GM19463 (cell line): ENCODE data around the gene SNX10.
A peak's percentile ranks its signal among the peaks of the same experiment; 100 is the strongest.

Source experiments
- ATAC-seq: cut with Tn5 transposase; IDR thresholded peaks from one replicate; pipeline ENCODE4 v1.9.1; 2021; ENCODE audit warnings: mild to moderate bottlenecking, moderate library complexity; ENCODE audit not compliant: unreplicated experiment

Gene SNX10

DNA sequence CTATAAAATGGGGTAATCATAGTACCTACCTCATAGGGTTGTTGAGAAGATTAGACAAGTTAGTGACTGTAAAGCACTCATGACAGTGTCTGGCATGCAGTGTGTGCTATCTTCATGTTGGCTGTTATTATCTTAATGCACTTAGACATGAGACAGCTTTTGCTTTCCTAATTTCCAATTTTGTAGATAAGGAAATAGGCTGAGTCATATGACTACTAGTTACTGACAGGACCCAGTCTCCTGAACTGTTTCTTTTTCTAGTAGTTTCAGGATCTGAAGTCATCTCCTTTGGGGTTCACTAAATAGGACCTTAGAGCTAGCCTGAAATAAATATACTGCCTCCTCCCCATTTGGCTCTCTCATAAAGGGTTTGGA, 74.2 kb downstream of the SNX10 start:
- ATAC-seq: no peak

DNA sequence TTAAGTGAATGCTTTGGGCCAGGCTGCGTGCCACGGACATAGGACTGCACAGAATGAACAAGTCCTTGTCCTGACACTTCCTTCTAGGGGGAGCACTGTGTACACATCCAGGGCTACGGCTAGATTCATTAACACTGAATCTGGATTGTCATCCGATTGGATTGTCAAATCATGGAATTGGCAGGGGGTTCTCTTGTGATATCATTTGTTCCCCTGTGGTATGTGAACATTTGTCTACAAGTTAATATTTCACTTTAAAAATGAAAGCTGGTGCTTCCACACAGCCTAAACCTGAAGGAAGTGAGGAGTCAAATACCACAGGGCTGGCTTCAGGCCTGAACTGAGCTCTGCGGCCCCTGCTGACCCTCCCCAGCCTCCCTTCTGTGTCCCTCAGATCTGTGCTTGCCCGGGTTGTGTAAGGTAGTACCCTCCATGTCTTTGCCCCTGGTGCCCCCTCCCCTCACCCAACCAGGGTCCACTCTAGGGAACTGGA, 75.6 kb downstream of the SNX10 start:
- no peak for ATAC-seq

DNA sequence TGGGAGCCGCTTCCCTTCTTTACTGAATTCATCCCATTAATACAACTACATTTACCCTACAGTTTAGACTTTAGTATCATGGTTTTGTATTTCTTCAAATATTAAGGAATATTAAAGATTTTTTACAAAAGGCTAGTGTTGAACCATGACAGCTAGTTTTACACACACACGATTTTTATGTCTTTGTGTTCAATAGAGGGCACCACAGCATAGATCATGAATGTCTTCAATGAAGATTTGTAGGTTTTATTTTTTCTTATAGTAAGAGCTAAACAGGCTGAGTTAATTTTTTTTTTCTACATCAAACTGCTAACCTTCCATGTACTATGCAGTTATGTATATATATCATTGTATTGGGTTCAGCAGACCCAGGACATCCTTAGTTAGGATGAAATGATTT, 76.9 kb downstream of the SNX10 start:
- ATAC-seq: no peak

DNA sequence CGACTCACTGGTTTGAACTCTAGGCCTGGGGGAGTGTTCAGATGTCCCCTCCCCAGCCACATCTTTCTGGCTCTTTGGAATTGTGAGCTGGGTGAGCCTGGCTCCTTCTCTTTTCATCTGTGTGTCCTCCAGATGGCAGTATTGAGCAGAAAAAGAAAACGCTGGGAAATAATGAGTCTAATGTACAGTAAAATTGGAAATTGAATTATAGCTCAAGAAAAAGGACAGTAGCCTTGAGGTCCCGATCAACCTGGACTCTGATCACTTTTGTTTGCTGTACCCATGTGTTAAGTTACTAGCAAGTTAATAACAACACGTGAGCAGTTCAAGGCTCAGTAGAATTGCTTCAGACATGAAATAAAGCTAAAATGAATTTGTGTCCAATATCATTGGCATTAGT, 77.9 kb downstream of the SNX10 start:
- ATAC-seq: no peak

DNA sequence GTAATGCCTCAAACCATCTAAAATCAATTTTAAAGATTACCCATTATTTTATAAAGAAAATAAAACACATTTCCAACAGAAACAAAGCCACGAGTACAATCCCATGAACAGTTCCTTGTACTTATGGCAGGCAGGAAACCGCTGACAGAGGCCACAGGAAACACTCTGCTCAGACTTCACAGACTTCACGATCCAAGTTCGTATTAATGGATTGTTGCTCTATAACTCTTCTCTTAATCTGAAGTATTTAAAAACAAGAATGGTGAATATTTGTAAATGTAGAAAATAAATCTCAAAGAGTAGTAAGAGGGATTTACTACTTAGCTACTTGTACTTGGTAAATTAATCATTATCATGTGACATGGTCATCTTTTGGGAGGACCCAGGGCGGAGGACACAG, 78.3 kb downstream of the SNX10 start:
- no peak for ATAC-seq

DNA sequence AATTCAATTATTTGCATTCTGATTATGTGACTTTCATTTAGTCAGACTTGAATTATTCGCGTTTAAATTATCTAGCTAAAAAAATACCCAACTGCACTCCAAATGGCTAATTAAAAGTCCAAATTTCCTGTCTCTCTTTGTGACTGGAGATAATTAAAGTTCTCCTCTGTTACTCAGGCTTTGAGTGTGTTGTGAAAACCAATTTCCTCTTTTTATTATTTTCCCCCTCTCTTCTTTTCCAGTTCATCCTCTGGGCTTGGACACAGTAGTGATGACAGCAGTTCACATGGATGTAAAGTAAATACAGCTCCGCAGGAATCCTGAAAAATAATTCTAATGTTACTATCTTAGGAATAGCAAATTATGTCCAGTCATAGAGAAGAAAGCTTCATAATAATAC, 80.6 kb downstream of the SNX10 start:
- ATAC-seq: no peak

DNA sequence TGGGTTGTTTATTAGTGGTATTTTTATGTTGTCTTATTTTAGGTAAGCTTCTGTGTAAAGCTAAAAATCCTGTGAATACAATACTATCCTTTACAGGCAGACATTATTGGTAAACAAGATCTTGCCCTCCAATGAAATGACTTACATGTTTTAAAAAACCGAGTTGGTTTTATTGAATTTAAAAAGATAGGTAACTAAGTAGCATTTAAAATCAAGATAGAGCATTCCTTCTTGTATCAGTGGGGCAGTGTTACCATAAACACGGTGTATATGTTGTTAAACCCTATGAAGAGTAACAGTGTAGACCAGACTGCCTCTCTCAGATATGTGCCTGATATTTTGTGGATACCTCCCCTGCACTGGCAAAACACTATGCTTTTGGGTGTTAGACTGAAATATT, 81.0 kb downstream of the SNX10 start:
- ATAC-seq: no peak

DNA sequence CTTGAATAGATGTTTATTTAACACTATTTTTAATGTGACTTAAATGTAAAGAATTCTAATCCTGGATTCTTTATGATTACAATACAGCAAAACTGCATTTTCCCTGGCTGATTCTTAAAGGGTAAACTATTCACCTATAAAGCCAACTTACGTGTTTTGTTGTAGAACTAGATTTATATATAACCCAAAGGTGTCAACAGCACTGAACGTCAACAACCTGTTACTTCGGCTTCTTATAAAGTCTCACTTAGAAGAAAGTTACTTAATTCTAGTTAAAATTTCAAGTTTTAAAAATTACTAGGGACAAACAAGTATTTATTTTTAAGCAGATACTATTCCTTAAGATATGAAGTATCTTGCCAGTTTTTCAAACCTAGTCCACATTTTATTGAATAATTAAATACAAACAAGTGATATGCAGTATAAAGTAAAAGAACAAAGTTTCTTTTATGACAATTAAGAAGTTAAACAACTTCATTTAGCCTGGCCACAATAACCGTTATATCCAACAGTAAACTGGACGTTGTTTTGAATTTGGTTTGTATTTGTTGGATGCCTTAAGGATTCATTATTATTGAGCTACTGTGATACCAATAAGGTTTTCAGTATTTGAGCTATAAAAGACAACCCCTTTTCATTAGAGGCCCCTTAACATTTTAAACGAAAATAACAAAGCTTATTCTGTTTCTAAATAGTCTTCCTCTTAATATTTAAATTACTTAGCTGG, 83.1 kb downstream of the SNX10 start:
- ATAC-seq: no peak

DNA sequence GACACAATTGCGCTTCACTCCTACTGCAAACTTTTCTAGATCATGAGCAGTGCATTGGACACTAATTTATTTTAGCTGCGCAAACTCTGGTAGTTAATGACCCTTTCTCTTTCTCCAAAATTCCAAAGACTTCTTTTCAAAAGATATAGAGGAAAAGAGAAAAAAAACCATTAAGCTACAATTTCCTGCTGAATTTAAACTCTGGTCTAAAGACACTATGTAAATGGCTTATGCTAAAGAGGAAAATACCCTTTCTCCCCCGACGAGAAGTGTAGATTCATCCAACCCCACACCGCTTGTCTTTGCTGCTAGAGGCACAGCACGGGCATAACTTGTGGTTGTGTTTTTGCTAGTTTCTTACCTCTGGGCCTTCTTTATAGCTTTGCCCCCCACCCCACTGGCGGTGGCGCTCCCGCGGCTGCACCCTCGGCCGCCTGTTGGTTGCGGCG, 84.1 kb downstream of the SNX10 start:
- peak; percentile 25 for ATAC-seq

DNA sequence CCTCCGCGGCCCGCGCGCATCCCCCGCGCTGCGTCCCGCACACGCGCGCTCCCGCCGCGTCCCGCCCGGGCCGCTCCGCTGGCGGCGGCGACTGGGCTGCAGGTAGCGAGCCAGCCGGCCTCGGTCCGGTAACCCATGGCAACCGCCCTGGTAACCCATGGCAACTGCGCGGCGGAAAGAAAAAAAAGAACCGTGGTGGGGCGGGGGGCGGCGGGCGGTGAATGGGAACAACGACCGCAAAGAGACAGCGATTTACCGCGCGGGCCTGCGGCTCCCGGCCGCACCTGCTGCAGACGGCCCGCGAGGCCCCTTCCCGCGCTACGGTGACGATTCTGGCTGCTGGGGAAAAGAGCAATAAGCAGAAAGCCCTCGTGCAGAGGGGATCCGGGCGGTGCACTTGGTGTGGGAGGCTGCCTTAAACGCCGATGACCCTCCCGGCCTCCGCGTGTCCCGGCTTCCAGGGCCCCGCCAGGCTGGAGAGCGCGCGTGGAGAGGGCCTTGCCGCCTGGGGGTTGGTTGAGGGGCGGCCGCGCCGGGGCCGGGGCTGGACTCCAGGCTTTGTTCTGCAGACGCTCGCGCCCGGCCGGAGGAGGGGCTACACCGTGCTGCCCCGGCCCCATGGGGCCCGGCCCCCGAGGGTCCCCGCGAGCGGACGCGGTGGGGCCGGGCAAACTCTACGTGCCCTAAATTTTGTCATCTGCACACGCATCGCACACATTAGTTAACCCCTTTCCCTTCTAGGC, 84.7 kb downstream of the SNX10 start:
- peak; percentile 35 for ATAC-seq

DNA sequence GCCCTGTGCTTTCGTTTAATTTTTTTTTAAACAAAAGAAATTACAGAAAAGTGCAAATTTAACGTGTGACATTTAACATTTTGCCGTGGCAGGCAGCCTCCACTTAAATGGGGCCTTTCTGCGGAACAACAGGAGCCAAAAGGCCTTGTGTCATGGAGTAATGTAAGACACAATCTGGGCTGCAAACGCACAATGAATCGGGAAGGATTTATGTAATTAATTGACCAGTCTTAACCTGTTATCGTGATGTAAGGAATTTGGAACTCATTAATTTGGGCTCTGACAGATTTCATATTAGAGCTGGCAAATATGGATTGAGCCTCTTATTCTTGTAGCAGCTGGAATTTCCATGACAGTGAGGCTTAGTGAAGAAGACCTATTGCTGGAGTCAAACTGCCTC, 86.4 kb downstream of the SNX10 start:
- no peak for ATAC-seq

DNA sequence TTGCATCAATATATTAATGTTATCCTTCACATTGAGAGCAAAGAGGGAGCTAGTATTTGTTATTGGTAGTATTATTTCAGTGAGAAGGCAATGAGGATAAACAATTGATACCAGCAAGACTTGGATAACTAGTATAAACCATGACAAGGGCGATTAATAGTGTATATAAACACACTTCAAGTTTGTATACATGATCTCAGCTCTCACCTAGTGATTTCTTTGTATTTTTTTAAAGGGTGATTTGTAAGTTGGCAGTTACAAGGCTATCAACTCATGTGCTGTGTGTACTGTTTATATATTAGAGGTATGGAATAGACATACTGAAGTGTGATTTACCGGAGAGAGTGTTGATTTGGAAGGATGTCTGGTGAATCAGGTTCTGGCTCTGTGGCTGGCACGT, 88.0 kb downstream of the SNX10 start:
- no peak for ATAC-seq

DNA sequence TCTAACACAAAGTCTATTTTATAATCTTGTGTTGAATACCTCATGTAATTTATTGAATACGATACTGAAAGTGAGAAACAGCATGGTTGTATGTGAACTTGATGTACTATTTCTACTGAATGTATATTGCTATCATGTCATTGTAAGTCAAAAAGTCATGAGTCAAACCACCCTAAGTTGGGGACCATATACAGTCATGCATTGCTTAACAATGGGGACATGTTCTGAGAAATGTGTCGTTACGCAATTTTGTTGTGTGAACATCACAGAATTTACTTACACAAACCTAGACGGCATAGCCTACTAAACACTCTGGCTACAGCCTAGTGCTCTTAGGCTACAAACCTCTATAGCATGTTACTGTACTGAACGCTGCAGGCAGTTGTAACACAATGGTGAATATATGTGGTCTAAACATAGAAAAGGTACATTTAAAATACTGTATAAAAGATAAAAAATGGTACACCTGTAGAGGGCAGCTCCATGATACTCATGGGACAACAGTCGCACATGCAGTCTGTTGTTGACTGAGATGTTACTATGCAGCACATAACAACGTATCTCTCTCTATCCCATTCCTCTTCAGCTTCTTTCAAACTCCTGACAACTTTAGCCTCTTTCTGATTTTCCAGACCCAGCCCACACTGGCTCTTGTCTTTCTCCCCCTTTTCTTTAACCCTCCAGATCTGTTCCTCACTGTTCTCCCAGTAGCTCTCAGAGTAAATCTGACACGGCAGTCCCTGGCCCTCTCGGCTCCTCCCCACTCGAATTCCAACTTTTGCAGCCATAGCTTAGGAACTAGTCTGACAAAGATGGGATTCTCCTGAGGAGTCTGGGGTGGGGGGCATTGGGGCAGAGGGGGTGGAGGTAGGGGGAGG, 90.1 kb downstream of the SNX10 start:
- ATAC-seq: no peak

DNA sequence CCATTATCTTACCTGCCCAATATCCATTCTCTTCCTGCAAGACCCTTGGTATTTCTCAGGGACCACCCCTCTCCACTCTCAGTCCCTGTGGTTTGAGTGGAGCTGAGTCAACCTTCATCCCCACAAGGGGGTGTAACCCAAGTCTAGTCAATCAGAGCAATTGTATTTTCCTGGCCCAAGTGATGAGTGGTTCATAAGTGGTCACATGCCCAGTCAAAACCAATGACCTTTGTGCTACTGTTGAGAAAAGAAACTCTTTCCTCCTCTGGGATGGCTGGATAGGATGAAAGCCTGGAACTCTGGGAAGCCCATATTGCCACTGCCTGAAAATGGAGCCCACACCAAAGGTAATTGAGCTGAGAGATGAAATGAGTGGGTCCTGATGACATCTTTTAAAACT, 93.6 kb downstream of the SNX10 start:
- no peak for ATAC-seq

DNA sequence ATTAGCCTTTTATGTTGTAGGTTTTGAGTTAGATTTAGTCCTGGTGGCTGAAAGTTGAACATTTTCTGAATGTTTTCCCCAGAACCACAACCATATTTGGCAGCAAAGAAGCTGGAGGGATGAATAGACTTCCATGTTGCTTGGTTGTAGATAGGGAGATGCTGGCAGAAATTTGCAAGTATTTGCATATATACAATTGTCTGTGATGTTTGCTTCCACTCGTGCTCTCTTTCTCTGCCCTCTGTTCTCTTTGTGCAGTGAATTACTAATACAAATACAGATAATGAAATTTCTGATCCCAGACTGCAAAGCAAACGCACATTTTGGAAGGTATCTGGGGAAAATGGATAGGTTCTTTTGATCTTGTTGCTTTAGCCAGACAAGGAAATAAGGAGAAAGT, 96.1 kb downstream of the SNX10 start:
- ATAC-seq: no peak

DNA sequence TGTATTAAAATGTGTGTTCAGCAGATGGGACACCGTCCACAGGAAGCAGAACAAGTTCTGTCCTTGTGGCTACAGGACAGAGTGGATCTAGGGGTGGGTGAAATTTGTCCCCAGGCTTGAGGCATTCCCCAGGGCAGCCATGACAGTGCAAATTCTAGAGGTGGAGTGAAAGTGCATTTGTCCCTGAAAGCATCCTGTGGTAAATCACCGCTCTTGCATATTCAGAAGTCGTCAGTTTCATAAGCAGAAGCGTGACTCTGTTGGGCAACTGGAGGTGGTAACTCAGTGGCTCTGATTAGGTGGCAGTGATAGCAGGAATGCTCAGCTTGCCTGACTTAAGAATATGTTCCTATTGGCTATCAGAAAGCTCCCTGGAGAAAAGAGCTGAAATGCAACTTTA, 96.6 kb downstream of the SNX10 start:
- peak; percentile 96 for ATAC-seq

DNA sequence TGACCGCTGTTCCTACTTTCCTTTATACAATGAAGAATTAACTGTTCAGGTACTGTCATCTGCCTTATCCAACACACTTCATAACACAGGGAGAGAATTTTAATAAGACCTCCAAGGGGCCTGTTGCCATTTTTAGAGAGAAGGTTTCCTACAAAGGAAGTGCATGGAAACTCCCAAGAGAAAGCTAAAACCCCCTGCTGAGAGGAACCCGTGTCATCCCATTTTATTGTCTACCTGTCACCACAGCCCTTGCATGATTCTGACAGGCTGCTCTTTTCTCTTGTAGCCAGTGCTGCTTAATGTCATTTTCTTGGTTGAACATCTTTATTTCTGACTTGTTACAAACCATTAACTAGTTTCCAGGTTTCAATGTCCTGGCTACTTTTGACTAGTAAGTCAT, 98.4 kb downstream of the SNX10 start:
- ATAC-seq: no peak

DNA sequence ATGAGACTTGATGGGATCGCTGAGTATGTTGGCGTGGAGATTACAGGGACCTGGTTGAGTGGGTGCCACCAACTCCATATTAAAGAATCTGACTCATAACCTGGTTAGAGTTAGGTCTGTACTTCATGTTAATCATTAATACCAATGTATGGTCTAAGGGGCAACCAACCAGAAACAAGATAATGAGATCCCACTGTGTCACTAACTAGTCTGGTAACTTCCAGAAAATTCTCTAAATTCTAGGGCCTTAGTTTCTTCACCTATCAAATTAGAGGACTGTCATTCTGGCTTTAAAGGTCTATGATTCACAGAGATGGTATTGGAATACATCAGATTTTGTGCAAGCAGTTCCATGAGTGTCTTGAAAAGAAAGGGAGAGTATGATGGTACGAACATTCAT, 102.2 kb downstream of the SNX10 start:
- ATAC-seq: no peak

DNA sequence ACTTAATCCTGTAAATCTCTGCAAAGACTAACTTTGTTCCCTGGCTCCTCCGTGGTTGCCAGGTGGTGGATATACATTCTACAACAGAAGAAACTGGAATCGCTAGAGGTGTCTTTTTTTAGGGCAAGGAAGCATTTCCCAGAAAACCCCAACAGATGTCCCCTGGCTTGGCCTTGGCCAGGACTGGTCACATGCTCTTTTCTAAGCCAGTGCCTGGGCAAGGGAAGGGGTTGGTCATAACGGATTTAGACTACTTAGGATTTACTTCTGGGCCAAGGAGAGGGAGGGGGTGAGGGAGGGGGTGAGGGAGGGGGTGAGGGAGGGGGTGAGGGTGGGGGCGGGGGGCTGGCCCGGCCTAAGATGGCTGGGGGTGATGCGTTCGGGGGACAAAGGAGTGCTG, 105.7 kb downstream of the SNX10 start:
- ATAC-seq: no peak

DNA sequence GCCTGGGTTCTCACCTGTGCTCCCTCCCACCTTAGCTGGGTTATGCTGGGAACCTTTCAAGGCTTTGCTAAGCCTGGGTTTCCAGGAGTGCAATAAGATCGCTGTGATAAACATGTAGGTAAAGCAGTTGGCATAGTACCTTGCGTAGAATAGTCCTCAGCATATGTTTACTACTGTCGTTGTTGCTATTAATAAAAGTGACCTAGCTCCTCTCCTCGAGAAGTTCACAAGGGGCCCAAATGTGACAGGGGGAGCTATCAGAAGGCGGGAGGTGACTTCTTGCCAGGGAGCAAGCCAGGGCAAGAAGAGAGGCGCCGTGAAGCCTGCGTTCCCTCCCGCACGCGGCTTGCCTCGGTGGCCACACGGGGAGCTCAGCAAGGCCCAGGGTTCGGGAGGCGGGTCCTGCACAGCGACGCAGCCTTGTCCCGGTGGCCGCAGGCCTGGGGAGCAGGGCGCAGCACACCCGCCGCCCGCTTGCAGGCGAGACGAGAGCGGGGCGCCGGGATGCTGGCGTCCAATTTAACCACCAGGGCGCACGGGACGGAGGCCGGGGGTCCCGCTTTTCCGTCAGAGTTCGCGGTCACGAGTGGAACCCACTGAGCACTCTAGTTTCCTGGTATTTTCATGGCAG, 106.2 kb downstream of the SNX10 start:
- peak; percentile 19 for ATAC-seq

DNA sequence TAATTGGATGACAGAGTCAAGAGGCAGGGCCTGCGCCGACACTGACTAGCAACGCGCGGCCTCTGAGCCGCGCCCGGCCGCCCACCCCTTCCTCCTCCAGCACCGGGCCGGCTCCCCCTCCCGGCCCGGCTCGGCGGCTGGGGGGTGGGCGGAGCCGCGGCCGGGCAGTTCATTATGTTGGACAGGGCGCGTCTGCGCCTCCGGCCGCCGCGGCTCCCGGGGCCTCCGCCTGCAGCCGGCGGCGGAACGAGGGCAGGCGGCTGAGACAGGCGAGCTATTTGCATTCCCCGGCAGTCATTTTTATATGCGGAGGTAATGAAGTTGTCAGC, 106.7 kb downstream of the SNX10 start:
- ATAC-seq: peak; percentile 53
